Fibroblast of pulmonary artery (primary cell): Measurements from ENCODE around the gene PDAP1.

Source experiments
- DNase-seq: peaks from one replicate; pipeline ENCODE4 v3.0.0-alpha.2; 2010; ENCODE audit warnings: low read depth
- H3K4me3 ChIP-seq: replicated peaks from 2 replicates; pipeline ENCODE4 v1.5.1; 2011; ENCODE audit warnings: low read depth, mild to moderate bottlenecking, control low read depth, low read length, moderate library complexity
- TF ChIP-seq, protein P1 (sequence below): IDR thresholded peaks from 2 replicates; pipeline ENCODE4 v1.5.1; 2011; ENCODE audit warnings: mild to moderate bottlenecking, control low read depth, low read length, inconsistent platforms; ENCODE audit errors: missing control alignments

Gene PDAP1

DNA sequence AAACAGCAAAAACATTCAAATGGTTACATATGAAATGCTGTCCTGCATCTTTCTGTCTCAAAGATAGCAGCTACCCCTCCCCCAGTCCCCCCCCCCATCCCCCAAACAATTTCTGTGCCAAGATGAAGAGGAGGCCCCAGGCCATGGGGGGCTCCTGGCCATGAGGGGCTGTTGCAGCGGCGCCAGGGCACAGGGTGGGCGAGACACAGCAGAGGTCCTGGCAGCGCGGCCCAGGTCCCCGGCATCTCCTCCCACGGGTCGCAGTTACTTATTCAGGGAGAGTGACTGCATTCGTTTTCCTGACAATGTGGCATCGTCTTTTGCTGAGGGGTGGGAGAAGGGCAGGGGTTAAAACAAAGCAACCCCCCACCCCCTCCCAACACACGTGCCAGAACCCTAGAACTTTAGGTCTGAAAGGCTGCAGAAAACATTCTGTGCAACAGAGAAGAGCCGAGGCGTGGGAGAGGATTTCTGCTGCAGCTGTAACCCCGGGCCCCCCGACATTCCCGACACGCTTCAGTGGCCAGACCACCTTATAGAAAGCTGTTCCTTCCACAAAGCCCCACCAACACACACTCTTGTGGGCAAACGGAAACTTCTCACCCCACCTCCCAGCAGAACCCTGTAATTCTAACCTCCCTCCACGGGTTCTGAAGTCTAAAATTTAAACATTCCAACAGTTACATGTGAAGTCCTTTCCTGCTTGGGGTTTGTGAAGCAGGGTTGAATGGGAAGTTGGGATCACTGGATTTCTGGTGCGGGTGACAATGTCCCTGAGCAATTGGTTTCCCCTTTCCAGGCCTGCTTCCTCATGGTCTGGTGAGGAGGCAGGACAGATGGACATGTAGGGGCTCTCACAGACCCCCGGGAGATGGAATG, 11.7 kb downstream of the PDAP1 start:
- TF ChIP-seq, protein P1, sequence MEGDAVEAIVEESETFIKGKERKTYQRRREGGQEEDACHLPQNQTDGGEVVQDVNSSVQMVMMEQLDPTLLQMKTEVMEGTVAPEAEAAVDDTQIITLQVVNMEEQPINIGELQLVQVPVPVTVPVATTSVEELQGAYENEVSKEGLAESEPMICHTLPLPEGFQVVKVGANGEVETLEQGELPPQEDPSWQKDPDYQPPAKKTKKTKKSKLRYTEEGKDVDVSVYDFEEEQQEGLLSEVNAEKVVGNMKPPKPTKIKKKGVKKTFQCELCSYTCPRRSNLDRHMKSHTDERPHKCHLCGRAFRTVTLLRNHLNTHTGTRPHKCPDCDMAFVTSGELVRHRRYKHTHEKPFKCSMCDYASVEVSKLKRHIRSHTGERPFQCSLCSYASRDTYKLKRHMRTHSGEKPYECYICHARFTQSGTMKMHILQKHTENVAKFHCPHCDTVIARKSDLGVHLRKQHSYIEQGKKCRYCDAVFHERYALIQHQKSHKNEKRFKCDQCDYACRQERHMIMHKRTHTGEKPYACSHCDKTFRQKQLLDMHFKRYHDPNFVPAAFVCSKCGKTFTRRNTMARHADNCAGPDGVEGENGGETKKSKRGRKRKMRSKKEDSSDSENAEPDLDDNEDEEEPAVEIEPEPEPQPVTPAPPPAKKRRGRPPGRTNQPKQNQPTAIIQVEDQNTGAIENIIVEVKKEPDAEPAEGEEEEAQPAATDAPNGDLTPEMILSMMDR, result no peak
- no peak for DNase-seq
- H3K4me3 ChIP-seq, result no peak overlapping the region

DNA sequence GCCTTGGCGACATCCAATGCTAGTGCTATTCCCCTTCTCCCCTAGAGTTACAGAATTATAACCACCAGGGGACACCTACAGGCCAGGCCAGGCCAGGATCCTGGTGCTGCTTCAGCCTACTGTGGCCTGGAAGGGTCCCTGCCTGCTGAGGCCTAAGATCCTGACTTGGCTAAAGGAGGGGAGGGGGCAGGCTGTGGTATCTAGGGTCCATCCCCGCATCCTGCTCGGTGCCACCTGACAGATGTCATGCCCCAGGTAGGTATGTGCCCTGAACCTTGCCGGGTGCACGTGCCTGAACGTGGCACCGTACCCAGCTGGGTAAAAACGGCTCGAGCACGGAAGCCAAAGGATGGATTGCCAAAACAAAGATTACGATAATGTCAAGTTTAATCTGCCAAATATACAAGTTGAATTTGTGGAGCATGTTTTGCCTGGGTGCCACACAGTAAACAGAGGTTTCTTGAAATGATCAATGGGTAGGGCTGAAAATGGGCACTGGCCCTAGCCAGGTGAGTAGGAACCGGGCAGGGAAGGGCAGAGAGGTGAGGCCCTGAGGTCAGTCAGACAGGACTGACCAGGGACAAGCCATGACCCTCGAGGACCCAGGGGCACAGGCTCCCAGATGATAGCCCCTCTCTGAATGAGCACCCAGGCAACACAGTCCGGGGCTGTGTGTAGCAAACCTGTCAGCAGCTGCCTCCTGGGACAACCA, 12.6 kb downstream of the PDAP1 start:
- H3K4me3 ChIP-seq, result no peak overlapping the region
- TF ChIP-seq, protein P1, result peak; percentile 5
- DNase-seq, result no peak

DNA sequence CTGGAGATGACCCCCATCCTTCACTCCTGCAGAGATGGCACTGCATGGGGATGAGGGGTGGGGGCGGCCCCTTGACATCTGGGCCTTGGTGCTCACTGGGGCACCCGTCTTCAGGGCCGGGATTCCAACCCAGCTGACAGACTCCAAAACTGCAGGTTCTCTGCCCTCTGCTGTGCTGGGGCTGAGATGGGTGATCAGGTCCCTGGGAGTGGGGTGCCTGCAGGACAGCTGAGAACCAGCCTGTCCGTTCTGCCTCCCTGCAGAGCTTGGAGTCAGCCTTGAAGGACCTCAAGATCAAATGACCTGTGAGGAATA, 14.3 kb downstream of the PDAP1 start:
- H3K4me3 ChIP-seq, result no peak overlapping the region
- TF ChIP-seq, protein P1, result no peak
- no peak for DNase-seq

DNA sequence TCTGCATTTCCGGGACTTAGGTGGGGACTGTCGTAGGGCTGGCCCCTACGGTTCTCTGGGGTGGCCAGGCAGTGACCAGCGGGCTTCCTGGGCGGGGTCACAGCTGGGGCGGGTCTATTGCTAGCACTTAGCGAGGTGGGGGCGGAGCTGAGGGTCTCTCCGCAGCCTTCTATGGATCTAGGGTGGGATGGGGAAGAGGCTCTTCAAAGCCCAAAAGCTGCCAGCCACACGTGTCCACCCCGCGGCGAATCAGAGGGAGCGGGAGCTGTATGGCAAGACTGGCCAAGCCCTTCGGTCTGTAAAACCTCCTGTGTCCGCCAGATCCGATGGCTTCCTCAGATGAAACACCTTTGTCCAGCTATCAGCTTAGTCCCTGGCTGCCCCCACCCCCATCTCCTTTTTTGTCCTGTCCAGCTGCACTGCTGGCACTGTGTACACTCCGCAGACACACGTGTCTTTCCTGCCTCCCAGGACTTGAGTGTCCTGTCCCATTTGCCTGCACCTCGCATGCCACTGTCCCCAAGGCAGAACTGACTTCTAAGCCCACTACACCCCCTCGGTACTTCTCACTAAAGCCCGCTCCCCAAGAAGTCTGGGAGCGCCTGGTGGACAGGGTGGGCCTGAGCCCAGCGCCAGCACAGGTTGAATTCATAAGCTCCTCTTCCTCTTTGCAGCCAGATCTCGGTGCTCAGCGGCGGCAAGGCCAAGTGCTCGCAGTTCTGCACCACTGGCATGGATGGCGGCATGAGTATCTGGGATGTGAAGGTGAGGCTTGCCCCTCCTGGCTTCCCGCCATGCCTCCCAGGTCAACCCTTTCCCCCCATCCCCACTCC, 14.8 kb downstream of the PDAP1 start:
- TF ChIP-seq, protein P1, result no peak
- no peak for DNase-seq
- H3K4me3 ChIP-seq, result no peak overlapping the region

DNA sequence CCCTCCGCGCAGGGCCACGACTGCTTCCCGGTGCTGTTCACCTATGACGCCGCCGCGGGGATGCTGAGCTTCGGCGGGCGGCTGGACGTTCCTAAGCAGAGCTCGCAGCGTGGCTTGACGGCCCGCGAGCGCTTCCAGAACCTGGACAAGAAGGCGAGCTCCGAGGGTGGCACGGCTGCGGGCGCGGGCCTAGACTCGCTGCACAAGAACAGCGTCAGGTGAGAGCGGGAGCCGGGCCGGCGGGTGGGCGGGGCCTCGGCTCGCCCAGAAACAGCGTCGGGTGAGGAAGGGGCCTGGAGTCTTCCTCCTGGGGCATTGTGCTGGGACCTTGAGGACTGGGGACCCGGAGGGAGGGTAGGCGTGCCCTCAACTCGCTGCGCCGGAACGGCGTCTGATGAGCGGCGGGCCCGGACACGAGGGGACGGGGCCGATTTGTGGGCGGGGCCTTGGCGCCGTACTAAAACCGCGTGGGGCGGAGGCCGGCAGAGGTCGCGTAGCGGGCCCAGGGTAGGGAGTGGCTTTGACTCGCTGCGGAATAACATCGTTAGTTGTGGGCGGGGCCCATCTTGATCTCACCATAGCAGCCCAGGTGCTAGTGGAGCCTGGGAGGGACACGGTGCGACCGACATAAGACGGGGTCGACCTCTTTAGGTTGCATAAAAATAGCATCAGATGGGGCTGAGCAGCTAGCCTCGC, 15.6 kb downstream of the PDAP1 start:
- H3K4me3 ChIP-seq, result no peak overlapping the region
- TF ChIP-seq, protein P1, result no peak
- no peak for DNase-seq

DNA sequence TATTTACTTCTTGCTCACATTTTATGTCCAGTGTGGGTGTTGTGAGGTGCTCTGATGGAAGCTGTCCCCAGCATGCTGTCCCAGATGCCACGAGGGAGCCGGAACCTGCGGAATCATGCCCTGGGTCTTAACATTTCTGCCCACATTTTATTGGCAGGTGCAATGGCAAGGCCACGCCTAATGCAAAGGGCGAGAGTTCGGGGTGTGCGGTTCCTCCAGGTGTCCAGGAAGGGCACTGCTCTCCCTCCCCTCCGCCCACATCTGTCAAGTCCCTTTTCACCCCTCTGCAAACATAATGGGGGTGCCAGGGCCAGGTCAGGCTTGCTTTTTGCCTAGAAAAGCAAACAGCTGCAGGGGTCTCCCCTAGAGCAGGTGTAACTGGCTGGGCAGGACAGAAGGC, 16.4 kb downstream of the PDAP1 start:
- H3K4me3 ChIP-seq, result no peak overlapping the region
- no peak for DNase-seq
- TF ChIP-seq, protein P1, result no peak
